ENCODE data around the gene PDK1.
"Not testable (repeated sequence)": the region's sequence is repeated elsewhere in the genome, so short reads cannot be mapped to it uniquely, and the experiment has no call there.

Gene PDK1

DNA sequence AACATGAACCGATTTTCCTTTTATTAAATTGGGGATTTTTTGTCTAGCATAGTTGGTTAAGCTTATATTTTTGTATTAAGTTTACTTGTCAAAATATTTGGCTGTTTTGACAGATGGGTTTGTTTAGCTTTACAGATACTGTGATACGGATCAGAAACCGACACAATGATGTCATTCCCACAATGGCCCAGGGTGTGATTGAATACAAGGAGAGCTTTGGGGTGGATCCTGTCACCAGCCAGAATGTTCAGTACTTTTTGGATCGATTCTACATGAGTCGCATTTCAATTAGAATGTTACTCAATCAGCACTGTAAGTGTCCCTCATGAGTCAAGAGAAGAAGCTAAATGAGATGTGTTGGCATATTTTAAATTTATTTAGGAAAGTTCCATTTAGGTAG is 8.5 kb downstream of the PDK1 start:
- Histone ChIP-seq H3K4me3 (ENCODE audit: low read depth in 1 of 2, low read length in 2 of 2) (no peak overlapping the region), H3K9ac (ENCODE audit: low read depth in 1 of 2, low read length in 2 of 2) (no peak overlapping the region), H3K36me3 (ENCODE audit: control insufficient read depth in 1 of 2, insufficient read depth in 2 of 2, low read length in 2 of 2) (peaks cover 9 to 33% of the 10 kb centered on the region in 2 donors), H3K27ac (ENCODE audit: low read depth, low read length) (no peak overlapping the region), H3K27me3 (ENCODE audit: control insufficient read depth in 1 of 2, insufficient read depth in 2 of 2, low read length in 2 of 2) (no peaks in the 10 kb centered on the region), H3K4me1 (ENCODE audit: control insufficient read depth in 1 of 2, insufficient read depth in 2 of 2, low read length in 2 of 2) (no peaks in the 10 kb centered on the region), H3K9me3 (ENCODE audit: control insufficient read depth in 1 of 2, low read length in 2 of 2) (no peaks in the 10 kb centered on the region)

DNA sequence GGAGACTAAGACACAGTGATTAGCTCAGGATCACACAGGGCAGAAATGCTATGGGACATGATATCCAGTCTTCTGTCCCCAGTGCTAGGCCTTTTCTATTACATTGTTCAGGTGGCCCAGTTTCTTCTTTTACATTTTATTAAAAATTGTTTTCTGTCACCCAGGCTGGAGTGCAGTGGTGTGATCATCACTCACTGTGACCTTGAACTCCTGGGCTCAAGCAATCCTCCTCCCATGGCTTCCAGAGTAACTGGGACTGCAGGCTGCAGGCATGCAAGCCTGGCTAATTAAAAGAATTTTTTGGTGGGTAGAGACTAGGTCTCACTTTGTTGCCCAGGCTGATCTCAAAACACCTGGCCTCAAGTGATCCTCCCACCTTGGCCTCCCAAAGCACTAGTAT is 15.4 kb downstream of the PDK1 start:
- no peaks in the 10 kb centered on the region for H3K4me1 ChIP-seq (ENCODE audit: control insufficient read depth in 1 of 2, insufficient read depth in 2 of 2, low read length in 2 of 2)
- H3K36me3 ChIP-seq (ENCODE audit: control insufficient read depth in 1 of 2, insufficient read depth in 2 of 2, low read length in 2 of 2): peaks cover 11 to 47% of the 10 kb centered on the region in 2 donors
- H3K9me3 ChIP-seq (ENCODE audit: control insufficient read depth in 1 of 2, low read length in 2 of 2): peaks cover 6 to 11% of the 10 kb centered on the region in 2 donors
- H3K4me3 ChIP-seq (ENCODE audit: low read depth in 1 of 2, low read length in 2 of 2): no peak overlapping the region
- no peak overlapping the region for H3K9ac ChIP-seq (ENCODE audit: low read depth in 1 of 2, low read length in 2 of 2)
- H3K27ac ChIP-seq (ENCODE audit: low read depth, low read length): no peak overlapping the region
- H3K27me3 ChIP-seq (ENCODE audit: control insufficient read depth in 1 of 2, insufficient read depth in 2 of 2, low read length in 2 of 2): no peaks in the 10 kb centered on the region

DNA sequence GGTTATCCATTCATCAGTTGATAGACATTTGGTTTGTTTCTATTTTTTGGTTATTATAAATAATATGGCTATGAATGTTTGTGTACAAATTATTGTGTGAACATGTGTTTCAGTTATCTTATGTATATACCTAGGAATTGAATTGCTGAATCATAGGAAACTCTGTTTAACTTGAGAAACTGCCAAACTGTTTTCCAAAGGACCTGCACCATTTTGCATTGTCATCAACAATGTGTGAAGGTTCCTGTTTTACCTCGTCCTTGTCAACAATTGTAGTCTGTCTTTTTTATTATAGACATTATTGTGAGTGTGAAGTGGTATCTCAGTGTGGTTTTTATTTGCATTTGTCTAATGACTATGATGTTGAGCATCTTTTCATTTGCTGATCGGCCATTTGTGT is 17.1 kb downstream of the PDK1 start:
- Histone ChIP-seq H3K9ac (ENCODE audit: low read depth in 1 of 2, low read length in 2 of 2) (no peak overlapping the region), H3K36me3 (ENCODE audit: control insufficient read depth in 1 of 2, insufficient read depth in 2 of 2, low read length in 2 of 2) (peaks cover 9 to 38% of the 10 kb centered on the region in 2 donors)

DNA sequence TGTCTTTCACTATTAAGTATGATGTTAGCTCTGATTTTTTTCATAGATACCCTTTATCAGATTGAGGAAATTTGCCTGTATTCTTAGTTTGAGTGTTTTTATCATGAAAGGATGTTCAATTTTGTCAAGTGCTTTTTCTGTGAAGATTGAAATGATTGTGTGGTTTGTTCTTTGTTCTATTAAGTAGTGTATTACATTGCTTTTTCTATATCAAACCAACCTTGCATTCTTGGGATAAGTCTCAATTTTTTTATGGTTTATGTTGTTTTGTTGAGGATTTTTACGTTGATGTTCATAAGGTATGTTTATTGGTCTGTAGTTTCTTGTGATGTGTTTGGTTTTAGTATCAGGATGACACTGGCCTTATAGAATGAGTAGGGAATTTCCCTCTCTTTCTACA is 19.1 kb downstream of the PDK1 start:
- Histone ChIP-seq H3K4me1 (ENCODE audit: control insufficient read depth in 1 of 2, insufficient read depth in 2 of 2, low read length in 2 of 2) (no peaks in the 10 kb centered on the region), H3K4me3 (ENCODE audit: low read depth in 1 of 2, low read length in 2 of 2) (no peak overlapping the region), H3K36me3 (ENCODE audit: control insufficient read depth in 1 of 2, insufficient read depth in 2 of 2, low read length in 2 of 2) (peaks cover 12 to 29% of the 10 kb centered on the region in 2 donors), H3K9me3 (ENCODE audit: control insufficient read depth in 1 of 2, low read length in 2 of 2) (peaks cover 6 to 31% of the 10 kb centered on the region in 2 donors), H3K9ac (ENCODE audit: low read depth in 1 of 2, low read length in 2 of 2) (no peak overlapping the region), H3K27me3 (ENCODE audit: control insufficient read depth in 1 of 2, insufficient read depth in 2 of 2, low read length in 2 of 2) (no peaks in the 10 kb centered on the region), H3K27ac (ENCODE audit: low read depth, low read length) (no peak overlapping the region)

More for the DNA sequence above, 17.1 kb downstream of the PDK1 start:
- Histone ChIP-seq H3K9me3 (ENCODE audit: control insufficient read depth in 1 of 2, low read length in 2 of 2) (peaks cover 6 to 20% of the 10 kb centered on the region in 2 donors), H3K4me1 (ENCODE audit: control insufficient read depth in 1 of 2, insufficient read depth in 2 of 2, low read length in 2 of 2) (no peaks in the 10 kb centered on the region), H3K27ac (ENCODE audit: low read depth, low read length) (no peak overlapping the region), H3K4me3 (ENCODE audit: low read depth in 1 of 2, low read length in 2 of 2) (no peak overlapping the region), H3K27me3 (ENCODE audit: control insufficient read depth in 1 of 2, insufficient read depth in 2 of 2, low read length in 2 of 2) (no peaks in the 10 kb centered on the region)

DNA sequence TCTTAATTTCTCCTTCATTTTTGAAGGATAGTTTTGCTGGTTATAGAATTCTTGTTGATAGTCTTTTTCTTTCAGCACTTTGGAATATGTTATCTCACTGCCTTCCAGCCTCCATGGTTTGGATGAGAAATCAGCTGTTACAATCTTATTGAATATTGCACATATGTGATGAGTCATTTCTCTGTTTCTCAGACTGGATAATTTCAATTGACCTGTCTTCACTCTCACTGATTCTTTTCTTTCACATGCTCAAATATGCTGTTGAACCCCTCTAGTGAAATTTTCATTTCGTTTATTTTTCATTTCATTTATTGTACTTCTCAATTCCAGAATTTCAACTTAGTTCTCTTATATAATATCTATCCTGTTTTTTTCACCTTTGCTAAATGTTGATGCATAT is 22.2 kb downstream of the PDK1 start:
- H3K4me3 ChIP-seq (ENCODE audit: low read depth in 1 of 2, low read length in 2 of 2): no peak overlapping the region
- no peaks in the 10 kb centered on the region for H3K27me3 ChIP-seq (ENCODE audit: control insufficient read depth in 1 of 2, insufficient read depth in 2 of 2, low read length in 2 of 2)
- H3K27ac ChIP-seq (ENCODE audit: low read depth, low read length): no peak overlapping the region
- peaks cover 11 to 12% of the 10 kb centered on the region in 2 donors for H3K36me3 ChIP-seq (ENCODE audit: control insufficient read depth in 1 of 2, insufficient read depth in 2 of 2, low read length in 2 of 2)
- no peak overlapping the region for H3K9ac ChIP-seq (ENCODE audit: low read depth in 1 of 2, low read length in 2 of 2)
- H3K4me1 ChIP-seq (ENCODE audit: control insufficient read depth in 1 of 2, insufficient read depth in 2 of 2, low read length in 2 of 2): no peaks in the 10 kb centered on the region
- H3K9me3 ChIP-seq (ENCODE audit: control insufficient read depth in 1 of 2, low read length in 2 of 2): peaks cover 6 to 31% of the 10 kb centered on the region in 2 donors

DNA sequence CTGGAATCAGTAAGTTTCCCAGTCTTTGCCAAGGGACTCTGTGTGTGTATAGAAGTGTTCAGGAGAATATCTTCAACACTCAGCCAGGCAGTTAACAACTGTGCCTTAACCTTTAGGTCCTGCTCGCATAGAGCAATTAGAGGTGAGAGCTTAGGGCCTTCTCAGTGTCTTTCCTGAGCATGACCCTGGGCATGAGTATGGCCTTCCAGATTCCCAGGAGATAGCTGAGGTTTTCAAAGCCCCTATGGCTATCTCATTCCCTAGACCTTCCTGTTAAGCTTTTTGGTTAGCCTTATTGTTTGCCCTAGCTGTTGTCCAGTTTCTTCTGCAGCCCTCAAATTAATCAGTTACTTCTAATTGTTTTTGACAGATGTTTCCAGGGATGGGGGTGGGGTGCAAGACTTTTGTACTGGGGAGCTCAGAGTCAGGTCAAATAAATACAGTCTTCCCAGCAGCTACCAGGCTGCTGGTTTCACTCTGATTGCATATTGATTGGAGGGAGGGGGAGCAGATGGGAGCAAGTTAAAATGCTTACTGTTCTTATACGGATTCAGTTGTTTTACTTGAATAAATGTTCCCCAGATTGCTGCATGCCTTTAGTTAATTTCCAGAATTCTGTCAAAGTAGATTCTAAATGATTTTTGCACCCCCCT is 23.1 kb downstream of the PDK1 start:
- H3K27ac ChIP-seq (ENCODE audit: low read depth, low read length): no peak overlapping the region
- H3K36me3 ChIP-seq (ENCODE audit: control insufficient read depth in 1 of 2, insufficient read depth in 2 of 2, low read length in 2 of 2): peaks cover 7 to 12% of the 10 kb centered on the region in 2 donors
- H3K4me1 ChIP-seq (ENCODE audit: control insufficient read depth in 1 of 2, insufficient read depth in 2 of 2, low read length in 2 of 2): no peaks in the 10 kb centered on the region
- no peaks in the 10 kb centered on the region for H3K27me3 ChIP-seq (ENCODE audit: control insufficient read depth in 1 of 2, insufficient read depth in 2 of 2, low read length in 2 of 2)
- H3K9ac ChIP-seq (ENCODE audit: low read depth in 1 of 2, low read length in 2 of 2): no peak overlapping the region
- H3K9me3 ChIP-seq (ENCODE audit: control insufficient read depth in 1 of 2, low read length in 2 of 2): peaks cover 6 to 30% of the 10 kb centered on the region in 2 donors
- no peak overlapping the region for H3K4me3 ChIP-seq (ENCODE audit: low read depth in 1 of 2, low read length in 2 of 2)

DNA sequence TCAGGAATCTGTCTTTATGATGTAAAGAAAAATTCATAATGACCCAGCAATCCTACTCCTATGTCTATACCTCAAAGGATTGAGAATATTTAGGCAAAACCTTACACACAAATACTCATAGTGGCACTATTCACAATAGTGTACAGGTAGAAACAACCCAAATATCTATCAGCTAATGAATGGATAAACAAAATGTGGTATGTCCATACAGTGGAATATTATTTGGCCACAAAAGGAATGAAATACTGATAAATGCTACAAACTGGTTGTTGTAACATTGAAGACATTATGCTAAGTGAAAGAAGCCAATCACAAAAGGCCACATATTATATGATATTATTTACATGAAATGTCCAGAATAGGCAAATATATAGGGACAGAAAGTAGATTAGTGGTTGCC is 24.7 kb downstream of the PDK1 start:
- no peak overlapping the region for H3K4me3 ChIP-seq (ENCODE audit: low read depth in 1 of 2, low read length in 2 of 2)
- peaks cover 7 to 11% of the 10 kb centered on the region in 2 donors for H3K36me3 ChIP-seq (ENCODE audit: control insufficient read depth in 1 of 2, insufficient read depth in 2 of 2, low read length in 2 of 2)
- peaks cover 0 to 20% of the 10 kb centered on the region in 2 donors for H3K9me3 ChIP-seq (ENCODE audit: control insufficient read depth in 1 of 2, low read length in 2 of 2)
- H3K9ac ChIP-seq (ENCODE audit: low read depth in 1 of 2, low read length in 2 of 2): no peak overlapping the region
- no peaks in the 10 kb centered on the region for H3K27me3 ChIP-seq (ENCODE audit: control insufficient read depth in 1 of 2, insufficient read depth in 2 of 2, low read length in 2 of 2)
- H3K27ac ChIP-seq (ENCODE audit: low read depth, low read length): no peak overlapping the region
- no peaks in the 10 kb centered on the region for H3K4me1 ChIP-seq (ENCODE audit: control insufficient read depth in 1 of 2, insufficient read depth in 2 of 2, low read length in 2 of 2)

DNA sequence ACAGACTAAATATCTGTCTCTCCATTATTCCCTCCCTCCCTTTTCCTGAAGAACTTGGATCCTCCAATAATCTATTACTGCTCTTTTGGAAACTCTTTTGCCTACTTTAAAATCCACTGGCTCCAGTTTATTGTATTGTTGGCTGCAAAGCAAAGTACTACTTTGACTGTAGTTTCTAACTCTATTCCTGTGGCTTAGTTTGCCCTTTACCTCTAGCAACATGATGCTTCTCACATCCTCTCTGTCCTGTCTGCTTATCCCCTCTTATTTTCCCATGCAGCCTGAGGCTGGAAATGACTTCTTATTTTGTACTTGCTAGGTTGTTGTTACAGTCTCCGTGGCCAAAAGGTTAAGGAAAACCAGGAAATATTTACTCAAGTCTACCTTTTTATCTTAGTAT is 26.8 kb downstream of the PDK1 start:
- Histone ChIP-seq H3K27me3 (ENCODE audit: control insufficient read depth in 1 of 2, insufficient read depth in 2 of 2, low read length in 2 of 2) (no peaks in the 10 kb centered on the region), H3K9ac (ENCODE audit: low read depth in 1 of 2, low read length in 2 of 2) (no peak overlapping the region), H3K4me1 (ENCODE audit: control insufficient read depth in 1 of 2, insufficient read depth in 2 of 2, low read length in 2 of 2) (no peaks in the 10 kb centered on the region), H3K36me3 (ENCODE audit: control insufficient read depth in 1 of 2, insufficient read depth in 2 of 2, low read length in 2 of 2) (peaks cover 11 to 17% of the 10 kb centered on the region in 2 donors), H3K9me3 (ENCODE audit: control insufficient read depth in 1 of 2, low read length in 2 of 2) (peaks cover 0 to 14% of the 10 kb centered on the region in 2 donors), H3K4me3 (ENCODE audit: low read depth in 1 of 2, low read length in 2 of 2) (no peak overlapping the region), H3K27ac (ENCODE audit: low read depth, low read length) (no peak overlapping the region)

DNA sequence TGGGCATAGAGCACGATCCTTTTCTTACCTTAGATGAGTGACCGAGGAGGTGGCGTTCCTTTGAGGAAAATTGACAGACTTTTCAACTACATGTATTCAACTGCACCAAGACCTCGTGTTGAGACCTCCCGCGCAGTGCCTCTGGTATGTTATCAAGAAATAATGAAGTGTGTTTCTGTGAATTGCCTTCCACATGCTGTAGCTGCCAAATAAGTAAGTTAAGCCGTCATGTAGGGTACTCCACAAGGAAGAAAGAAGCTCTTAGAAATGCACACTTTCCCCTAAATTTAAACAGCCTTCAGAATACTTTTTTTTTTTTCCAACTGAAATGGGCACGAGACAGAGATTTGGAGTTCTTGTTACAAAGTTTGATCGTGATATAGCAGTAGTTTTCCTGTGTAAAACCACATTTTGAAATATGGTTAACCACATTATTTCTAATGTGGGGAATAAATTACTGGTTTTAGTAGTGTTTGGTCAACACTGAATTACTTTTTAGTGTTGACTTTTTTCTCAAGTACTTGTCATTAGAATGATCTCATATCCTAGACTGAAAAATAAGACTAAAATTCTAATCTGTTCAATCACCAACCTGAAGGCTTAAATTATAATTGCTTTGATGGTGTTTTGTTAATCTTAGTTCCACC is 30.5 kb downstream of the PDK1 start:
- H3K4me1 ChIP-seq (ENCODE audit: control insufficient read depth in 1 of 2, insufficient read depth in 2 of 2, low read length in 2 of 2): no peaks in the 10 kb centered on the region
- H3K9me3 ChIP-seq (ENCODE audit: control insufficient read depth in 1 of 2, low read length in 2 of 2): no peaks in the 10 kb centered on the region
- peaks cover 12 to 32% of the 10 kb centered on the region in 2 donors for H3K36me3 ChIP-seq (ENCODE audit: control insufficient read depth in 1 of 2, insufficient read depth in 2 of 2, low read length in 2 of 2)
- H3K27me3 ChIP-seq (ENCODE audit: control insufficient read depth in 1 of 2, insufficient read depth in 2 of 2, low read length in 2 of 2): no peaks in the 10 kb centered on the region
- H3K4me3 ChIP-seq (ENCODE audit: low read depth in 1 of 2, low read length in 2 of 2): no peak overlapping the region
- H3K27ac ChIP-seq (ENCODE audit: low read depth, low read length): no peak overlapping the region
- H3K9ac ChIP-seq (ENCODE audit: low read depth in 1 of 2, low read length in 2 of 2): no peak overlapping the region

DNA sequence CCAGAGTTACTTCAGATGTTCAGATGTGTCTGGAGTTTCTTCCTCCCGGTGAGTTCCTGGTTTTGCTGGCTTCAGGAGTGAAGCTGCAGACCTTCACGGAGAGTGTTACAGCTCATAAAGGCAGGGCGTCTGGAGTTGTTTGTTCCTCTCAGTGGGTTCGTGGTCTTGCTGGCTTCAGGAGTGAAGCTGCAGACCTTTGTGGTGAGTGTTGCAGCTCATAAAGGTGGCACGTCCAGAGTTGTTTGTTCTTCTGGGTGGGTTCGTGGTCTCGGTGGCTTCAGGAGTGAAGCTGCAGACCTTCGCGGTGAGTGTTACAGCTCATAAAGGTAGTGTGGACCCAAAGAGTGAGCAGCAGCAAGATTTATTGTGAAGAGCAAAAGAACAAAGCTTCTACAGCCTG is 31.3 kb downstream of the PDK1 start:
- H3K36me3 ChIP-seq (ENCODE audit: control insufficient read depth in 1 of 2, insufficient read depth in 2 of 2, low read length in 2 of 2): peaks cover 12 to 32% of the 10 kb centered on the region in 2 donors
- H3K4me1 ChIP-seq (ENCODE audit: control insufficient read depth in 1 of 2, insufficient read depth in 2 of 2, low read length in 2 of 2); H3K4me3 ChIP-seq (ENCODE audit: low read depth in 1 of 2, low read length in 2 of 2): not testable (repeated sequence)

More for the DNA sequence above, 31.3 kb downstream of the PDK1 start:
- H3K27me3 ChIP-seq (ENCODE audit: control insufficient read depth in 1 of 2, insufficient read depth in 2 of 2, low read length in 2 of 2); H3K9ac ChIP-seq (ENCODE audit: low read depth in 1 of 2, low read length in 2 of 2); H3K27ac ChIP-seq (ENCODE audit: low read depth, low read length); H3K9me3 ChIP-seq (ENCODE audit: control insufficient read depth in 1 of 2, low read length in 2 of 2): not testable (repeated sequence)

All from duodenal mucosa (tissue), 2 donors.